Kidney tubule cell (primary cell): ENCODE results near the gene CDKN1A.

ENCODE experiments used
- DNase-seq: peaks from one replicate; pipeline ENCODE4 v3.0.0-alpha.2; 2018; ENCODE audit warnings: low spot score

The CDKN1A gene

GRCh38 chr6:36655085-36655724, 23.3 kb upstream of the CDKN1A start:
- no peak for DNase-seq

GRCh38 chr6:36656441-36656840, 22.1 kb upstream of the CDKN1A start:
- peak; percentile 96 for DNase-seq

- DNase-seq: no peak
These were observed 21.2 kb upstream of the CDKN1A start for GRCh38 chr6:36657271-36657670.

- DNase-seq: peak; percentile 99
These were observed 20.5 kb upstream of the CDKN1A start for GRCh38 chr6:36657942-36658544.

GRCh38 chr6:36659271-36659670, 19.2 kb upstream of the CDKN1A start:
- DNase-seq: peak; percentile 51

- peak; percentile 51 for DNase-seq
These were observed 17.6 kb upstream of the CDKN1A start for GRCh38 chr6:36660771-36661471.

GRCh38 chr6:36662380-36662779, 16.1 kb upstream of the CDKN1A start:
- no peak for DNase-seq

- DNase-seq: no peak
These were observed 15.7 kb upstream of the CDKN1A start for GRCh38 chr6:36662827-36663256.

- no peak for DNase-seq
These were observed 14.7 kb upstream of the CDKN1A start for GRCh38 chr6:36663504-36664446.

GRCh38 chr6:36665180-36665579, 13.3 kb upstream of the CDKN1A start:
- no peak for DNase-seq

- no peak for DNase-seq
These were observed 12.2 kb upstream of the CDKN1A start for GRCh38 chr6:36666287-36666686.

- peak; percentile 97 for DNase-seq
These were observed 11.5 kb upstream of the CDKN1A start for GRCh38 chr6:36666826-36667591.

- no peak for DNase-seq
These were observed 9.9 kb upstream of the CDKN1A start for GRCh38 chr6:36668591-36668990.

GRCh38 chr6:36669002-36669401, 9.5 kb upstream of the CDKN1A start:
- DNase-seq: no peak

GRCh38 chr6:36670271-36670670, 8.2 kb upstream of the CDKN1A start:
- DNase-seq: no peak

- no peak for DNase-seq
These were observed 6.7 kb upstream of the CDKN1A start for GRCh38 chr6:36671687-36672375.

- no peak for DNase-seq
These were observed 4.6 kb upstream of the CDKN1A start for GRCh38 chr6:36673882-36674281.

GRCh38 chr6:36674942-36675341, 3.6 kb upstream of the CDKN1A start:
- no peak for DNase-seq

GRCh38 chr6:36676141-36677058, 2.1 kb upstream of the CDKN1A start:
- DNase-seq: peak; percentile 50
